Right renal cortex interstitium (tissue), 3 donors: Measurements from ENCODE around the gene MRPS18C. TPM values are rescaled to one million over a fixed set of nuclear protein-coding genes. Genes with fewer than 3 reads are reported as not detected.
"Not testable (repeated sequence)": the region's sequence is repeated elsewhere in the genome, so short reads cannot be mapped to it uniquely, and the experiment has no call there.

Experiments
- DNase-seq, 3 donors: peaks; one replicate each; pipeline ENCODE4 v3.0.0-alpha.2; 2013; ENCODE audit warnings: low read depth in 3 of 3, low spot score in 2 of 3
- polyA plus RNA-seq, 3 donors: library from polyadenylated mRNA; unstranded; fragments of 120-200 nt; gene quantifications; one replicate each; pipeline ENCODE4 v1.2.1, GENCODE V29; 2013; ENCODE audit not compliant: insufficient read length in 3 of 3

MRPS18C gene
- polyA plus RNA-seq, 3 donors = 75.4 to 78.9 (median 76.2) TPM

DNA sequence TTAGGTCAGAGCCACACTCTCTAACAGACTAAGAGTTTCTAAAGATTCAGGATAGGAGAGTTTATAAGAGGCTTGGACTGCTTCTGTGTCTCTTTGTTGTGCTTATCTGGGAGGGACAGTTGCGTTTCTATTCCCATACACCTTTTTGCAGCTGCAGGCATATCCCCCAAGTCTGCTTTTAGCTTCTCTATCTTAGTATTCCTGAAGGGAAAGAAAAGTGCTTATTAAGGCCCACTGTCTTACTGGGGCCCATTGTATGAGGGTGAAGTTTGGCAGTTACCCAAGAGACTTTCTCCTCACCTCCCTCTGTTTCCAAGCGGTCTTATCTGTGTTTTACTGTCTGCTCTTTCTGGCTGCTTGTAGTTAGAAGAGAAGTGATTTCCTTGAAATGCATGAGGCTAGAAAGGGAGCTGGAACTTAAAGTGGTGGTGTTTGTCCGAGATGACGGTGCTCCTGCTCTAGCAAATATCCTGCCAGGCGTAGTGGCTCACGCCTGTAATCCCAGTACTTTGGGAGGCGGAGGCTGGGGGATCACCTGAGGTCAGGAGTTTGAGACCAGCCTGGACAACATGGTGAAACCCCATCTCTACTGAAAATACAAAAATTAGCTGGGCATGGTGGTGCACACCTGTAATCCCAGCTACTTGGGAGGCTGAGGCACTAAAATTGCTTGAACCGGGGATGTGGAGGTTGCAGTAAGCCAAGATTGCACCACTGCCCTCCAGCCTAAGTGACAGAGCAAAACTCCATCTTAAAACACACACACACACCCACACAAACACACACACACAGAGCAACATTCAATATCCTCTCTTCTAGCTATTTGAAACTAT is 40.4 kb downstream of the MRPS18C start:
- not testable (repeated sequence) for DNase-seq

DNA sequence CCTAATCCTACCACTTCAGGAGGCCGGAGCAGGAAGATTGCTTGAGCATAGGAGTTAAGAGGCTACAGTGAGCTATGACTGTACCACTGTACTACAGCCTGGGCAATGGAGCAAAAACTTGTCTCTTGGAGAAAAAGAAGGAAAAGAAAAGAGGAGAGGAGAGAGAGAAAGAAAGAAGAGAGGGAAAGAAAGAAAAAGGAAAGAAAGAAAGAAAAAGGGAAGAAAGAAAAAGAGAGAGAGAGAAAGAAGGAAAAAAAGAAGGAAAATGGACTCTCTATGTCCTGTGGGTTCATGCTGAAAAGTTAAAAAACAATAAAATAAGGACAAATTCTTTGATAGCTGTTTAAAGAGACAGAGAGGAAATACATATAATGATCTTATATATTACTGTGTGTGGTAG is 42.3 kb downstream of the MRPS18C start:
- no peak for DNase-seq

DNA sequence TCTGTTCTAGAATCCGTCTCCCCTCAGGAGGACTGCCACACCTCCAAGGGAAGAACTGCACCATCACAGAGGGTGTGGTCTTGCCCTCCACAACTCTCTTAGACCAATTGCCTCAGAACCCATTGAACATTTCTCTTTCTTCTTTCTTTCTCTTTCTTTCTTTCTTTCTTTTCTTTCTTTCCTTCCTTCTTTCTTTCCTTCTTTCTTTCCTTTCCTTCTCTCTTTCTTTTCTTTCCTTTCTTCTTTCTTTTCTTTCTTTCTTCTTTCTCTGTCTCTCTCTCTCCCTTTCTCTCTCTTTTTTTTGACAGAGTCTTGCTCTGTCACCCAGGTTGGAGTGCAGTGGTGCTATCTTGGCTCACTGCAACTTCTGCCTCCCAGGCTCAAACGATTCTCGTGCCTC is 45.8 kb downstream of the MRPS18C start:
- DNase-seq = not testable (repeated sequence)

DNA sequence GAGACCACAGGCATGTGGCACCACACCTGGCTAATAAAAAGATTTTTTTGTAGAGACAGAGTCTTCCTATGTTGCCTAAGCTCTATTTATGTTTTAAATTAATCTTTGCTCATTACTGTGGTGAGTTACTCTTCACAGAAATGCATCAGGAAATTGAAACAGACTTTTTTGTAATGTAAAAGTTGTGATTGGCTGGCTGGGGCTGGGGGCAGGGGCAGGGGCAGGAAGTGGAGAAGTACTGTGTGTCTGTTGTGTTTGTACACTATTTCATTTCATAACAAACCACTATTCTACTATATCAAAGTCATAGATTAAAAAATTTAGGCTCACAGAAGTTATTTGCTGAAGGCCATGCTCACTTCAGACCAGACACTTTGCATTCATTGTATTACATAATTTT is 48.1 kb downstream of the MRPS18C start:
- no peak for DNase-seq

DNA sequence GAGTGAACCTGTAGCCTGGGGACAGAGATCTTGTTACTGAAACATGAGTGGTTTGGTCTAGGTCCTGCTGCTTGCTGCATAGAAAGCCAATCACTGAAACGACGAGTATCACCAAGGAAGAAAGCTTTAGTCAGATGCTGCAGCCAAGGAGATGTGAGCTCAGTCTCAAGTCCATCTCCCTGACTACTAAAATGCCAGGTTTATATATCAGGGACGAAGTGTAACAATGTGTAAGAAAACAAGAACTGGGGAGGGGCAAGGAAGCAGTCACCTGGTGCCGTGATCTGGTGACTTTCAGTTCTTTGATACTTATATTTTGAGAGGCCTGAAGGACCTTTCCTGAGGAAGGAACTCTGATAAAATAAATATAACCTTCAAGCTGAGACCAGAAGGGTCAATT is 48.6 kb downstream of the MRPS18C start:
- DNase-seq = no peak

DNA sequence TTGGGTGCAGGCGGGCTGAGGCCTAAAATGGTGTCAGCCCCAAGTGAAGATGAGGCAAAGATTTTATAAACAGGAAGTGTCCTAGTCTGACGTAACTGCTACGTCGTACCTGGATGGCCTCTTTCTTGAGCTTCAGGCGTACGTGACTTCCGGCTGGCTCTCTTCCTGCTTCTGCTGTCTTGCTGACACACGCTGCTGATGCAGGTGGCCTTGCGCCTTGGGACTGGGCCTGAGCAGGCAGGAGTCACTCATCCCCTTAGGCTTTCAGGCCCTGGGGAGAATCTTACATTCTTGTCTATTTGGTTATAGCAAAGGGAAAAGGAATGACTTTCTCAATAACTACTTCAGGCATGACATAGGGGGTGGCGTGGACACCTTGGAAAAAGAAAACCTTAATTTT is 49.1 kb downstream of the MRPS18C start:
- DNase-seq = no peak

DNA sequence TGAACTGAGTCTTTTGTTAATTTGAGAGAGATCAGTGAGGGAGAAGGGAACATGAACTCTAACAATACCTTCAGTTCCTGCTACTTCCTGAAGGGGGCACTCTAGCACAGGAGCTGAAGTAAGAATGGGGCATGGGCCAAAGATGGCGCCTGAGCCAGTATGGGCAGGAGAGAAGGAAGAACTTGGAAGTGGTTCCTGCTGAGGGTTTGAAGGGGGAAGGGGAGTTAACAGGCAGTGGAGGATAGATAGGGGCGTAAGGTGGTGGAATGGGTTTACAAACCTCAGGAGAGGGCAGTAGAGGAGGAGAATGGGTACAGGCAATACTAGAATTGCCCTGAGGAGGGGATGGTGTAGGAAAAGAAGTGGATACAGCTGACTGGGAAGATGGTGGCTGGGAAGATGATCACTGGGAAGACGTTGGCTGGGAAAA is 53.3 kb downstream of the MRPS18C start:
- DNase-seq = not testable (repeated sequence)

DNA sequence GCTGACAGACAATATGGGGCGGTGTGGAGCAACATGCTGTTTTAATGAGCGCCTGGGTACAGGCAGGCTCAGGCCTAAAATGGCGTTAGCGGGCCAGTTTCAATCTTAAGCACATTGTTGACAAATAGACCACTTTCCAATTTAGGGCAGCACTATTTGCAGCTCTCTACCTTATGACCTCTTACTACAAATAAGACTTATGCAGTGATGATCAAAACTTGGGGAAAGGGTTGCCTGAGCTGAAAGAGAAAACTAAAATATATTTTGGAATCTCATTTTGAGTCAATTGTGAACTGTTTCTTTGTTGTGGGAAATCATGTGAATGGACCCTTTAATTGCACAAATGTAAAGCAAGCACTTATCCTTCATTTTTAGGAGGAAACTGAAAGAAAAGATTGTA is 54.6 kb downstream of the MRPS18C start:
- DNase-seq = no peak

Other genes with a start within 250 kb of the MRPS18C start
- gene COQ2, start 171.3 kb upstream of the MRPS18C start, polyA plus RNA-seq = 10 to 100 TPM; 14.6 to 17.7 (median 16.5) TPM
- 1 to 10 TPM in 2 of 3 donors, under 1 TPM in 1; 0.93 to 1.6 (median 1.3) TPM for gene HPSE, start 121.2 kb upstream of the MRPS18C start, polyA plus RNA-seq
- gene HELQ, start 235 bp upstream of the MRPS18C start, polyA plus RNA-seq = 10 to 100 TPM; 16.9 to 18.5 (median 17.3) TPM
- gene ABRAXAS1, start 29.0 kb downstream of the MRPS18C start, polyA plus RNA-seq = 10 to 100 TPM; 27.7 to 29.9 (median 28.2) TPM
- 10 to 100 TPM; 20.4 to 24.8 (median 21.1) TPM for gene GPAT3, start 80.0 kb downstream of the MRPS18C start, polyA plus RNA-seq